ENCODE results near the gene URB1.

URB1 gene

DNA sequence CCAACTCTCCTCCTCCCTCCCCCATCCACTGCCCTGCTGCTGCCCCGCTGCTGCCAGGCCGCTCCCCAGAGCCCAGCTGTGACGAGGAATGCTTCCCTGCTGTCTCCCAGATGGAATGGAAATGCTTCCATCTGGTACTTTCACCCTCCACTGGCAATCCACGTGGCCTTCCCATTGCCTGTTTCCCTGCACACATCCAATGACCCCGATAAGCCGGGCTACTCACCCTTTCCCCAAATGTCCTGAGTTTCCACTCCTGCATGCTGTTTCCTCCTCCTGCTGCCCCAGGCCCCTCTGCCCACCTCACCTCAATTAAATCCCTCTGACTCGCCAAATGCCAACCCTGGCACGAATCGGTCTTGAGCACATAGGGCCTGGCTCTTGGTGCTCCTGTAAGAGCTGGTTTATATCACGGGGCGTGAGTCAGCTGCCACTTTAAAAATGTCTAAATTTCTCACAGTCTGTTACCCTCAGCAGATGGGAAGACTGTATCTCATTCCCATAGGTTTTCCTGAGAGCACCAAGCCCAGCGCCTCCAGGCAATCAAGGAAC, 57.8 kb downstream of the URB1 start:
- H3K9ac ChIP-seq (ENCODE audit: low read depth, low read length, poor library complexity, severe bottlenecking): no peak overlapping the region
- H3K9me2 ChIP-seq (replicated peaks; ENCODE audit: low read depth, low read length): no peaks in the 10 kb centered on the region
- H3K36me3 ChIP-seq (ENCODE audit: insufficient read depth, low read length): peaks cover 10% of the 10 kb centered on the region; the same call in 1 of the 2 replicates
- TF ChIP-seq EZH2phosphoT487 (IDR thresholded peaks at IDR 0.05; ENCODE audit: borderline replicate concordance): no peak
- TF ChIP-seq, protein P1, sequence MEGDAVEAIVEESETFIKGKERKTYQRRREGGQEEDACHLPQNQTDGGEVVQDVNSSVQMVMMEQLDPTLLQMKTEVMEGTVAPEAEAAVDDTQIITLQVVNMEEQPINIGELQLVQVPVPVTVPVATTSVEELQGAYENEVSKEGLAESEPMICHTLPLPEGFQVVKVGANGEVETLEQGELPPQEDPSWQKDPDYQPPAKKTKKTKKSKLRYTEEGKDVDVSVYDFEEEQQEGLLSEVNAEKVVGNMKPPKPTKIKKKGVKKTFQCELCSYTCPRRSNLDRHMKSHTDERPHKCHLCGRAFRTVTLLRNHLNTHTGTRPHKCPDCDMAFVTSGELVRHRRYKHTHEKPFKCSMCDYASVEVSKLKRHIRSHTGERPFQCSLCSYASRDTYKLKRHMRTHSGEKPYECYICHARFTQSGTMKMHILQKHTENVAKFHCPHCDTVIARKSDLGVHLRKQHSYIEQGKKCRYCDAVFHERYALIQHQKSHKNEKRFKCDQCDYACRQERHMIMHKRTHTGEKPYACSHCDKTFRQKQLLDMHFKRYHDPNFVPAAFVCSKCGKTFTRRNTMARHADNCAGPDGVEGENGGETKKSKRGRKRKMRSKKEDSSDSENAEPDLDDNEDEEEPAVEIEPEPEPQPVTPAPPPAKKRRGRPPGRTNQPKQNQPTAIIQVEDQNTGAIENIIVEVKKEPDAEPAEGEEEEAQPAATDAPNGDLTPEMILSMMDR (conservative IDR thresholded peaks at IDR 0.05; ENCODE audit: low read length): no peak
- no peak overlapping the region for H2AFZ ChIP-seq (ENCODE audit: low read length)
- H3K27me3 ChIP-seq (ENCODE audit: insufficient read depth, low read length, poor library complexity, severe bottlenecking): no peaks in the 10 kb centered on the region
- no peaks in the 10 kb centered on the region for H3K9me3 ChIP-seq (ENCODE audit: insufficient read depth, low read depth, low read length)
- H3F3A ChIP-seq (ENCODE audit: low read depth): no peaks in the 10 kb centered on the region
- no peaks in the 10 kb centered on the region for H3K79me2 ChIP-seq (ENCODE audit: insufficient read depth, low read length)
- H4K20me1 ChIP-seq (ENCODE audit: insufficient read depth, low read length, poor library complexity, severe bottlenecking): no peaks in the 10 kb centered on the region
- no peak overlapping the region for H3K4me2 ChIP-seq (ENCODE audit: low read depth, low read length, poor library complexity, severe bottlenecking)
- H3K4me1 ChIP-seq (ENCODE audit: insufficient read depth, low read length, poor library complexity, severe bottlenecking): no peaks in the 10 kb centered on the region
- H3K4me3 ChIP-seq (ENCODE audit: low read length, poor library complexity, severe bottlenecking): no peak overlapping the region

DNA sequence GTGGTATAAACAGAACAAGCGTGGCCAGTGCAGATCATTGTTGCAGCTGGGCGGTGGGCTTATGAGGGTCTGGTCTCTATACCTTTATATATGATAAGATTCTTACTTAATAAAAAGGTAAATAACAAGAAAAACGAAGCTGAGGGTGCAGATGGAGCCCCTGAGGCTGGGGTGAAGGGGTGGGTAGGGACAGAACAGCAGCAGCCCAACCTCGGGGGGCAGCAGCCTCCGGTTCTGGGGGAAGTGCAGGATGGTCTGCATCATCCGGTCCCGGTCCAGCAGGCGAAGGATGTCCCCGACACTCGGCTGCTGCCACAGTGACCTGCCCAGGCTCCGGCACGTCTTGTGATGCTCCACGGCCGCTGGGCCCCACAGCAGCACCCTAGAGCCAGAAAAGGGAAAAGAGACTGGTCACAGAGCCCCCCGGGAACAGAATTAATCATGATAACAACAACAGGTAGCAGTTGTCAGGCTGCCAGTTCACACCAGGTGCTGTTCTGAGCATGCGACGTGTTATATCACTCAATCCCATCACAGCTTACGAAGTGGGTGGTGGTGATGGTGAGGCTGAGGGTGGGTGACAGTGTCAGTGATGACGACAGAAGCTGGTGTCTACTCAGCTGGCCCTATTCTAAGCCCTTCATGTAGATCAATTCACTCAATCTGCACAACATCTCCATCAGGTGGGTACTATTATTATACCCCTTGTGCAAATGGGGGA, 58.7 kb downstream of the URB1 start:
- Histone ChIP-seq H2AFZ (ENCODE audit: low read length) (no peak overlapping the region), H4K20me1 (ENCODE audit: insufficient read depth, low read length, poor library complexity, severe bottlenecking) (no peaks in the 10 kb centered on the region), H3K4me2 (ENCODE audit: low read depth, low read length, poor library complexity, severe bottlenecking) (no peak overlapping the region), H3K27me3 (ENCODE audit: insufficient read depth, low read length, poor library complexity, severe bottlenecking) (no peaks in the 10 kb centered on the region), H3K9me2 (replicated peaks; ENCODE audit: low read depth, low read length) (no peaks in the 10 kb centered on the region), H3F3A (ENCODE audit: low read depth) (no peaks in the 10 kb centered on the region), H3K36me3 (ENCODE audit: insufficient read depth, low read length) (peaks cover 10% of the 10 kb centered on the region; the same call in 1 of the 2 replicates), H3K4me3 (ENCODE audit: low read length, poor library complexity, severe bottlenecking) (no peak overlapping the region), H3K9ac (ENCODE audit: low read depth, low read length, poor library complexity, severe bottlenecking) (no peak overlapping the region), H3K9me3 (ENCODE audit: insufficient read depth, low read depth, low read length) (no peaks in the 10 kb centered on the region), H3K79me2 (ENCODE audit: insufficient read depth, low read length) (no peaks in the 10 kb centered on the region), H3K4me1 (ENCODE audit: insufficient read depth, low read length, poor library complexity, severe bottlenecking) (no peaks in the 10 kb centered on the region)
- TF ChIP-seq EZH2phosphoT487 (IDR thresholded peaks at IDR 0.05; ENCODE audit: borderline replicate concordance): no peak

DNA sequence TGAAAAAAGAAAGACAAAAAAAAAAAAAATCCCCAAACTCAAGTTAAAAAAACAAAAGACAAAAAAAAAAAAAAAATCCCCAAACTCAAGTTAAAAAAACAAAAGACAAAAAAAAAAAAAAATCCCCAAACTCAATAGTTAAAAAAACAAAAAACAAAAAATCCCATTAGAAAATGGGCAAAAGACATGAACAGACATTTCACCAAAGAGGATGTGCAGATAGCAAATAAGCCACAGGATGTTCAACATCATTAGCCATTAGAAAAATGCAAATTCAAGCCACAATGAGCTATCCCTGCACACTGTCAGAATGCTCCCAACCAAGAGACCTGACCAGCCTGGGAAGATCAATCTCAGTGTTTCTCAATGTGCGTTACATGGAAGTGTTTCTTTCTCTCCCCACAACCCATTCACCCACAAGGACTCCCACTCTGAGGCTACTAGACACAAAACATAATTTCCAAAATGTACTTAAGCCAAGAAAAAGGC, 60.3 kb downstream of the URB1 start:
- Histone ChIP-seq H3K4me1 (ENCODE audit: insufficient read depth, low read length, poor library complexity, severe bottlenecking) (no peaks in the 10 kb centered on the region), H3K79me2 (ENCODE audit: insufficient read depth, low read length) (no peaks in the 10 kb centered on the region), H3K9me2 (replicated peaks; ENCODE audit: low read depth, low read length) (no peaks in the 10 kb centered on the region), H3K4me3 (ENCODE audit: low read length, poor library complexity, severe bottlenecking) (no peak overlapping the region), H2AFZ (ENCODE audit: low read length) (no peak overlapping the region), H3K9ac (ENCODE audit: low read depth, low read length, poor library complexity, severe bottlenecking) (no peak overlapping the region), H3K9me3 (ENCODE audit: insufficient read depth, low read depth, low read length) (no peaks in the 10 kb centered on the region), H4K20me1 (ENCODE audit: insufficient read depth, low read length, poor library complexity, severe bottlenecking) (no peaks in the 10 kb centered on the region), H3F3A (ENCODE audit: low read depth) (no peaks in the 10 kb centered on the region), H3K4me2 (ENCODE audit: low read depth, low read length, poor library complexity, severe bottlenecking) (no peak overlapping the region), H3K36me3 (ENCODE audit: insufficient read depth, low read length) (peaks cover 4% of the 10 kb centered on the region; the same call in 1 of the 2 replicates), H3K27me3 (ENCODE audit: insufficient read depth, low read length, poor library complexity, severe bottlenecking) (no peaks in the 10 kb centered on the region)
- no peak for TF ChIP-seq EZH2phosphoT487 (IDR thresholded peaks at IDR 0.05; ENCODE audit: borderline replicate concordance)
- TF ChIP-seq, protein P1 (conservative IDR thresholded peaks at IDR 0.05; ENCODE audit: low read length): no peak

All from Loucy (cell line).